Natural killer cell treated with Interleukin-12 subunit alpha and Interleukin-12 subunit beta and Interleukin-15 and Interleukin-18, amount 100 ng/mL, for 72 hours (primary cell): ENCODE results near the gene GEMIN7. TPM values are rescaled to one million over a fixed set of nuclear protein-coding genes. Genes with fewer than 3 reads are reported as not detected.

Experiments
- ATAC-seq, 2 donors: fragments of 150-1000 bp; cut with Tn5 transposase in 1 of 2; sonication (Bioruptor Pico), chemical (Tn5 transposase) in 1 of 2; 2 replicates each; pipeline ENCODE4 v1.10.0; 2021
- DNase-seq: peaks from one replicate; pipeline ENCODE4 v3.0.0; 2022; ENCODE audit warnings: low spot score
- H3K27ac Mint-ChIP-seq, 2 donors: 1 replicate in 1 of 2; 2 replicates in 1 of 2; pipeline ENCODE4 v1.8.0; 2022; ENCODE audit warnings: mixed read lengths in 2 of 2, mild to moderate bottlenecking in 1 of 2, moderate library complexity in 1 of 2
- H3K27me3 Mint-ChIP-seq, 2 donors: 1 replicate in 1 of 2; 2 replicates in 1 of 2; pipeline ENCODE4 v1.8.0; 2022; ENCODE audit warnings: mixed read lengths in 2 of 2
- H3K36me3 Mint-ChIP-seq: one replicate; pipeline ENCODE4 v1.8.0; 2022; ENCODE audit warnings: mixed read lengths
- H3K4me1 Mint-ChIP-seq, 2 donors: 1 replicate in 1 of 2; 2 replicates in 1 of 2; pipeline ENCODE4 v1.8.0; 2022; ENCODE audit warnings: low read depth in 2 of 2, mixed read lengths in 2 of 2, mild to moderate bottlenecking in 1 of 2
- H3K4me3 Mint-ChIP-seq: one replicate; pipeline ENCODE4 v1.8.0; 2022; ENCODE audit warnings: mixed read lengths
- H3K9me3 Mint-ChIP-seq: 2 replicates; pipeline ENCODE4 v1.8.0; 2022; ENCODE audit warnings: mixed read lengths
- total RNA-seq, 2 donors: library from RNA; stranded (reverse); gene quantifications; one replicate each; pipeline ENCODE4 v1.2.3, GENCODE V29; 2022

The GEMIN7 gene
- total RNA-seq, 2 donors from 2014 or later: 59.0 TPM

DNA sequence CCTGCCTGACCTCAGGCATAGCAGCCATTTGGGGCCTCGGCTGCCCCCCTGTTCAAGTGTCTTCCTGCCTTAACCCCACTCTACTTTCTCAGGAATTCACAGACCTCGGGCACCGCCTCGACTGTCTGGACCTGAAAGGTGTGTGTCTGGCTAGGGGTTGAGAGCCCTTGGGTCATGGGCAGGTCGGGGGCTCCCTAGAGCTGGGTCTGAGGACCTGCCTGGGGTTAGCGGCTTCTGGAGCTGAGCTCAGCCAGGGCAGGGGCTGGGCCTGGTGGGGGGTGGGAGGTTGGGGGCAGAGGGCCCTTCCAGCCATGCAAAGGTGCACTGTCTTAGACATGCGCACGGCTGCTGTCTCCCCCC lies 61.1 kb downstream of the GEMIN7 start:
- DNase-seq: no peak
- Mint-ChIP-seq H3K9me3 (no peaks in the 10 kb centered on the region), H3K36me3 (no peaks in the 10 kb centered on the region), H3K27ac (no peak overlapping the region), H3K4me1 (peaks cover 0 to 14% of the 10 kb centered on the region in 2 donors), H3K4me3 (no peak overlapping the region), H3K27me3 (no peaks in the 10 kb centered on the region)
- no peak for ATAC-seq

GRCh38 chr19:45140533-45140932 lies 61.5 kb downstream of the GEMIN7 start:
- no peak overlapping the region for H3K4me3 Mint-ChIP-seq
- peaks cover 0 to 14% of the 10 kb centered on the region in 2 donors for H3K4me1 Mint-ChIP-seq
- ATAC-seq: no peak
- no peaks in the 10 kb centered on the region for H3K9me3 Mint-ChIP-seq
- DNase-seq: no peak
- no peaks in the 10 kb centered on the region for H3K36me3 Mint-ChIP-seq
- H3K27ac Mint-ChIP-seq: no peak overlapping the region
- H3K27me3 Mint-ChIP-seq: no peaks in the 10 kb centered on the region

Other genes with a start within 250 kb of the GEMIN7 start
- 1 to 10 TPM; 1.3 to 1.6 TPM for gene NECTIN2, start 233.0 kb upstream of the GEMIN7 start, total RNA-seq
- 100 to 1,000 TPM; 119 to 240 TPM for gene TOMM40, start 188.0 kb upstream of the GEMIN7 start, total RNA-seq
- 1 to 10 TPM; 1.5 to 1.6 TPM for gene APOE, start 173.5 kb upstream of the GEMIN7 start, total RNA-seq
- gene APOC1, start 164.7 kb upstream of the GEMIN7 start, total RNA-seq: not detected
- gene APOC4, start 137.0 kb upstream of the GEMIN7 start, total RNA-seq: not detected
- 1 to 10 TPM in 1 of 2 donors, not detected in 1; 4.6 TPM for gene APOC2, start 133.2 kb upstream of the GEMIN7 start, total RNA-seq
- 100 to 1,000 TPM in 1 of 2 donors, 10 to 100 TPM in 1; 90.9 to 116 TPM for gene CLPTM1, start 123.9 kb upstream of the GEMIN7 start, total RNA-seq
- gene RELB, start 77.8 kb upstream of the GEMIN7 start, total RNA-seq: 10 to 100 TPM; 47.0 to 81.6 TPM
- gene CLASRP, start 40.2 kb upstream of the GEMIN7 start, total RNA-seq: 100 to 1,000 TPM in 1 of 2 donors, 10 to 100 TPM in 1; 84.1 to 147 TPM
- gene ZNF296, start 2.8 kb upstream of the GEMIN7 start, total RNA-seq: 1 to 10 TPM; 5.0 to 5.5 TPM
- 10 to 100 TPM; 18.1 to 36.3 TPM for gene PPP1R37, start 13.9 kb downstream of the GEMIN7 start, total RNA-seq
- under 1 TPM; 0.14 to 0.22 TPM for gene NKPD1, start 81.7 kb downstream of the GEMIN7 start, total RNA-seq
- 10 to 100 TPM; 17.5 to 33.5 TPM for gene TRAPPC6A, start 99.0 kb downstream of the GEMIN7 start, total RNA-seq
- 10 to 100 TPM; 15.4 to 20.5 TPM for gene BLOC1S3, start 99.5 kb downstream of the GEMIN7 start, total RNA-seq
- not detected for gene EXOC3L2, start 166.1 kb downstream of the GEMIN7 start, total RNA-seq
- gene MARK4, start 172.0 kb downstream of the GEMIN7 start, total RNA-seq: 10 to 100 TPM; 31.4 to 42.5 TPM
- gene CKM, start 243.6 kb downstream of the GEMIN7 start, total RNA-seq: under 1 TPM in 1 of 2 donors, not detected in 1; 0.29 TPM